Measurements from ENCODE around the gene SOBP. TPM values are rescaled to one million over a fixed set of nuclear protein-coding genes. Genes with fewer than 3 reads are reported as not detected.
A peak's percentile ranks its signal among the peaks of the same experiment; 100 is the strongest.

The SOBP gene
- total RNA-seq, 2 experiments from 2014 or later, result 0.70 to 2.0 TPM

DNA sequence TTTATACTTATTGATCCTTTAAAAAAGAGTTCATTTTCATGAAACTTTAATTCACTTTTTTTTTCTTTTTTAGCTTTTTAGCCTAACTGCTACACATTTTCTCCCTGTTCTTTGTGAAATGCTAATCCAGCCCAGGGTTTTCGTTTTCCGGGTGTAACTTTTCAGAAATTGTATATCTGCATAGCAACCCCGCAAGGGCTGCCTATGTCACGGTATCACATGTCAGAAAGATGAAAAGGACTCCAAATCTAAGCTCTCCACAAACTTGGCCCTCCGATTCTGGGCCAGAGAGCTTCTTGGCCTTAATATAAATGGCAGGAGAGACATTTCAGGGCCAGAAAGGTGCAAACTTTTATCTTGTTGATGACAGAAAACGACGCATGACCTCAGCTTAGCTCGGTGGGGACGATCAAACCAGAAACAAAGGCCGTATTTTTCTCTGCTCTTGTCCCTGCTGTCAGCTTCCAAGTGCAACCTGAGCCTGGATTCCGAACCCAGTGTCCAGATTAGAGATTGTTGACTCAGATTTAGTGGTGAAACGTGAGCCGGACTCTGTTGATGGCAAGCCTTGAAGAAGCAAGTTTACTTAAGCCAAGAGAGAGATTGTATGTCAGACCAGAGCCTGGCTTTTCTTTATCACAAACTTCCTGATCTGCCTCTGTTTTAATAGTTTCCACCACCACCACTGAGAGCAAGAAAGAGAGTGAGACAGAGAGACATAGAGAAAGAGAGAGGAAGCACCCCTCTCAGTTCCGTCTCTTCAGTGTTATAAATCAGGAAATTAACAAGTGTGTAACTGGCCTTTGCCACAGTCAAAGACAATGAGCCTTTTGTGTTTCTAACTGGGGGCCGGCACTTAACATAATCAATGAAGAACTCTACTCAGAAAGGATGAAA, 176.4 kb downstream of the SOBP start:
- Mint-ChIP-seq H3K4me1 (peaks cover 35% of the 10 kb centered on the region), H3K27ac (no peak overlapping the region), H3K4me3 (no peak overlapping the region), H3K36me3 (no peaks in the 10 kb centered on the region), H3K27me3 (peaks cover 8% of the 10 kb centered on the region), H3K9me3 (ENCODE audit: low read depth) (no peaks in the 10 kb centered on the region)
- CTCF ChIA-PET, result interaction anchor here (1.4 kb wide), 1 partner anchor 9 kb away, joined by 4 read pairs; no protein-coding TSS in a partner anchor
- ATAC-seq, result no peak
- DNase-seq, result no peak

DNA sequence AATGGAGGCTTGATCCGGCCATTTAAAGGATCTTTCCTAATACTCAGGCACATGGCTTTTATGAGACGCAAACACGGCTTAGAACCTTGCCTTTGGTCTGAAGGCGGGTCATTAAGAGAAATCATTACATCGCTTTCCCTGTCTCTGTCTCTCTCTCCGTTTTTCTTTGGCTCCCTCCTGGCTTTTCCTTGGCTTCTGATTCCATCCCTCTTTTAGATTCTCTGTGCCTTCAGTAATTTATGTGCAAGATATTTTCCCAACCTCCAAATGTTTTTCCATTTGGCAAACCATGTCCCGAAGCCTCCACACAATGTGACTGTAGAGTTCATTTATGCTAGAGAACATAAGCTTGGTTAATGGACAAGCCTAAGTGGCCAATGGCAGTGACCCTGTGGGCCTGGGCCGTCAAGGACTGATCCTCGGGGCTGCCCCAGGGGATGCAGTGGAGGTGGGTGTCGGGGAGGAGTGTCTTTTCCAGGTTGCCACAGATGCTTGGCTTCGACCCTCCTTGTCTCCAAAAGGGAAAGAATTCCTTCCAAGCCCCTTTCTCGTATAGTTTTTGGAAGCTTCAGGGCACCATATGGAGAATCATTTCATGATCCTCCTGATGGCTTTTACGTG, 177.2 kb downstream of the SOBP start:
- peaks cover 8% of the 10 kb centered on the region for H3K27me3 Mint-ChIP-seq
- H3K4me3 Mint-ChIP-seq, result no peak overlapping the region
- CTCF ChIA-PET, result interaction anchor here (0.6 to 5.3 kb wide), 3 partner anchors 11 to 378 kb away, joined by 3 to 23 read pairs (median 4); no protein-coding TSS in a partner anchor
- DNase-seq (no peak), ATAC-seq (no peak)
- H3K27ac Mint-ChIP-seq, result no peak overlapping the region
- no peaks in the 10 kb centered on the region for H3K9me3 Mint-ChIP-seq (ENCODE audit: low read depth)
- H3K4me1 Mint-ChIP-seq, result peaks cover 36% of the 10 kb centered on the region
- H3K36me3 Mint-ChIP-seq, result no peaks in the 10 kb centered on the region

DNA sequence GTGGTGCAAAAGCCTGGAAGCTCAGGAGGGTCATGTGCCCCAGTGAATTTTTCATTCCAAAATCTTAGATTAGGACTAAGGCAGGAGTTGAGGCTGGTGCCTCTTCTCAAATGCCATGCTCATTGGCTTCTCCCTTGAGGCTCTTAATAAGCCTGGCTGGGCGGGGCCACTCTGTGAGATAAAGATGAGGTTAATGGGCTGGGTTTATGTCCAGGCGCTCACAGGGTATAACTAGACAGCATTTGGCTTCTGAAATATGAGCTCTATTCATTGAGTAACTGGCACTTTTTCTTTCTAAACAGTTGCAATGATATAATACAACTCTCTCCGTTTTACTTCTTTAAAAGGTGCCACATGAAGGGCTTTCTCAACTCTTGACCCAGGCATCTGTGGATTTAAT, 177.9 kb downstream of the SOBP start:
- DNase-seq, result no peak
- Mint-ChIP-seq H3K36me3 (no peaks in the 10 kb centered on the region), H3K27me3 (peaks cover 5% of the 10 kb centered on the region), H3K27ac (no peak overlapping the region), H3K4me3 (no peak overlapping the region), H3K4me1 (peaks cover 36% of the 10 kb centered on the region), H3K9me3 (ENCODE audit: low read depth) (no peaks in the 10 kb centered on the region)
- CTCF ChIA-PET, result interaction anchor here (0.6 to 5.3 kb wide), 3 partner anchors 11 to 377 kb away, joined by 3 to 23 read pairs (median 4); no protein-coding TSS in a partner anchor
- no peak for ATAC-seq

DNA sequence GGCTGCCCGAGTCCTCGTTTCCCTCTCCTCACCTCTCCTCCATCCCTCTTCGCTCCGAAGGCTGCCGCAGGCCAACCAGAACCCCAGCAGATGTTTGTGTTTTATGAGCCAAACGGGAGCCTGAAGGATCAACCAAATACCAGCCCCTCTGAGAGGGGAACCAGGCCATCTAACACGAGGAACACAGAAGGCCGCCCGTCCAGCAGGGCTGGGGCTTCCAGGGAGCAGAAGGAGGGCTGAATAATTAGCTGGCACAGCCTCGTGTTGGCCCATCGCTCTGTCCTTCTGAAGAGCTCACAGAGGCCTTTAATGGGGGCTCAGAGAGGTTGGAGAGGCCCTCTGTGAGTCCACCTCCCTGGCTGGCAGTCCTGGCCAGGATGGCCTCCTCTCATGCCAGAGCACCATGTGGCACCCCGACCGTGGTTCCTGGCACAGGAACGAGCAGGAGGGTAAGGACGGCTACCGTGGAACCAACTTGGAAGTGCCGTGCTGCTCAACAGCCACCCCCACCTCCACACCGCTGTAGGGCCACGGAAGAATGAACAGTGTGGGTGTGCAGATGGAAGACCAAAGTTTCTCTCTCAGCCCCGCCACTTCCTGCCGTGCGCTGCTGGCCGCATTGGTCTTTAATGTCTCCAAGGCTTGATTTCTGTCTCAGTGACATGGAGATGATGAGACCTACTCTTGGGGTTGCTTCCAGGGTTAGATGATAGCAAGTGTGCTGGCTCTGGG, 179.0 kb downstream of the SOBP start:
- Mint-ChIP-seq H3K36me3 (no peaks in the 10 kb centered on the region), H3K9me3 (ENCODE audit: low read depth) (no peaks in the 10 kb centered on the region), H3K4me3 (no peak overlapping the region), H3K4me1 (peaks cover 36% of the 10 kb centered on the region), H3K27me3 (peaks cover 5% of the 10 kb centered on the region), H3K27ac (peak overlapping the region; percentile 78)
- DNase-seq, result peak; percentile 82
- peak; percentile 91 for ATAC-seq
- CTCF ChIA-PET, result interaction anchor here (1.0 to 5.3 kb wide), 5 partner anchors 9 to 179 kb away, joined by 3 to 23 read pairs (median 6); no protein-coding TSS in a partner anchor

DNA sequence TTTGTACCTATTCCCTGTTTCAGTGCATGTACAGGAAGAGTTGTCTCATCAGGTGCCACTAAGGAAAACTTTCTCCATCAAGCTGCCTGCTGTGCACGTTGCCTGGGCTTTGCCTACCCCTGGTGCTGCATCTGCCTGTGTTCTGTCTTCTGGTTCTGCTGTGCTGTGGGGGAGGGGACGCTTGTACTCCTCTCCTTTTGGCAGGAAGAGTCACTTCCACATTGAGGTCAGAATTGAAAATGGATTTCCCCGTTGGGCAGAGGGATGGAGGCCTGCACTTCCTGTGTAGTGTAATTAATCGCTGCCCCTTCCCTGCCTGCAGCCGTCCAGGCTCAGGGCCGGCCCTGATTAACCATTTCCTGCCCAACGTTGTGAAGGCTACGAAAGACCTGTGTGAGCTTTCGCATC, 180.9 kb downstream of the SOBP start:
- CTCF ChIA-PET, result interaction anchor here (0.7 to 5.3 kb wide), 10 partner anchors 11 to 546 kb away, joined by 3 to 23 read pairs (median 4); partner anchors contain the start of gene PDSS2
- ATAC-seq (no peak), DNase-seq (peak; percentile 62)
- H3K36me3 Mint-ChIP-seq, result no peaks in the 10 kb centered on the region
- peaks cover 40% of the 10 kb centered on the region for H3K4me1 Mint-ChIP-seq
- no peaks in the 10 kb centered on the region for H3K9me3 Mint-ChIP-seq (ENCODE audit: low read depth)
- H3K27ac Mint-ChIP-seq, result peak overlapping the region; percentile 13
- no peaks in the 10 kb centered on the region for H3K27me3 Mint-ChIP-seq
- H3K4me3 Mint-ChIP-seq, result no peak overlapping the region

DNA sequence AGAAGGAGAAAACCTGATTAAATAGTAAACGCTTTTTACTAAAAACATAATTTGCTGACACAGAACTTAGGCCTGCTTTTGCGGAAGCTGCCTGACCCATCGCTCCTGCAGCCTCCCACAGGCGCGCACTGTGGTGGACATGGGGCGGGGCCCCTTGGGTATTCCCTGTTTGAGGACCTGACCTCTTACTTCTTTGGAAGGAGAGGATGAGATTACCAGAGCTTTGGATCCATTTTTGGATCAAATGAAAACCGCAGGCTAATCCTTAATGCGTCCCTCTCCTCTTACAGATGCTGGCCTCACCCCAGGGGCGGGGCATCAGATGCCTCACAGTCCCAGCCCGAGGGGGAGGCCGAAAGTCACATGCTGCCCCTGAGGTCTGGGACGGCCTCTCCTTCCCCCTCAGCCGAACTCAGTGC, 183.2 kb downstream of the SOBP start:
- Mint-ChIP-seq H3K9me3 (ENCODE audit: low read depth) (no peaks in the 10 kb centered on the region), H3K4me1 (peaks cover 38% of the 10 kb centered on the region), H3K27me3 (peaks cover 2% of the 10 kb centered on the region), H3K36me3 (no peaks in the 10 kb centered on the region), H3K27ac (no peak overlapping the region), H3K4me3 (no peak overlapping the region)
- CTCF ChIA-PET, result interaction anchor here (0.7 to 4.7 kb wide), 5 partner anchors 64 to 557 kb away, joined by 3 to 43 read pairs (median 3); partner anchors contain the start of gene PDSS2
- DNase-seq, result no peak
- ATAC-seq, result no peak

DNA sequence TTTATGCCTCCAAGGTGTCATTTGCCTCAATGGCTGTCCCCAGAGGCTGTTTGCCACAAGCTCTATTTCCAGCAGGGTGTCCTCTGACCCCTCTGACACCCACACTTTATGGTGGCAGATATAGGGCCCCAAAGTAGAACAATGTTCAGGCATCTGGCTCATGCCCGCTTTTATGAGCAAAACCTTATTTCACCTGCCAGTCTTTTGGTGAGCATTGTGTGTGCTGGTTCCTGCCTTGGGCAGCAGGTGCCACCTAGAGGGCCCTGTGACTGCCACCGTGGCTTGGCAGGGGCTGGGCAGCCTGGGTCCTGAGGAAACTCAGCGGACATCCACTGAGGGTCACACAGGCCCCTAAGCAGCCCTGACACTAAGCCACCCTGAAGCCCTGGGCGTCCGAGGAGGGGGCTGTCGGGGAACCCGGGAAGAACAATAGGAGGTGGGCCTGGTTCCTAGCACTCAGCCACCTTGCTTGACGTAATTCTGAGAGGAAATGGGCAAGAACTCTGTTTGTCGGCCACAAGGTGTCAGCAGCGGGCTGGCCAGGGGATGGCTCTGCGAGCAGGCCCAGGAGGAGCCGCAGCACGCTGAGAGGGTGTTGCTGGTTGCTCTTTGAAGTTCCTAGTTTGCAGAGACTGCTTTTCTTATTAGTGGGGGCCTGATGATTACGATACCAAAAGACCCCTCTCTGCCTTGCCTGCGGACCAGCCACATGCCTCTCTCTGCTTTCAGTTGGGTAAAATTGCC, 185.2 kb downstream of the SOBP start:
- Mint-ChIP-seq H3K4me1 (peaks cover 21% of the 10 kb centered on the region), H3K4me3 (peak overlapping the region; percentile 50), H3K27me3 (peaks cover 2% of the 10 kb centered on the region), H3K27ac (peak overlapping the region; percentile 88), H3K36me3 (no peaks in the 10 kb centered on the region), H3K9me3 (ENCODE audit: low read depth) (no peaks in the 10 kb centered on the region)
- ATAC-seq (peak; percentile 99), DNase-seq (peak; percentile 93)
- CTCF ChIA-PET, result interaction anchor here (0.6 to 4.7 kb wide), 37 partner anchors 9 to 677 kb away, joined by 3 to 43 read pairs (median 4); partner anchors contain the start of genes PDSS2 and SOBP

DNA sequence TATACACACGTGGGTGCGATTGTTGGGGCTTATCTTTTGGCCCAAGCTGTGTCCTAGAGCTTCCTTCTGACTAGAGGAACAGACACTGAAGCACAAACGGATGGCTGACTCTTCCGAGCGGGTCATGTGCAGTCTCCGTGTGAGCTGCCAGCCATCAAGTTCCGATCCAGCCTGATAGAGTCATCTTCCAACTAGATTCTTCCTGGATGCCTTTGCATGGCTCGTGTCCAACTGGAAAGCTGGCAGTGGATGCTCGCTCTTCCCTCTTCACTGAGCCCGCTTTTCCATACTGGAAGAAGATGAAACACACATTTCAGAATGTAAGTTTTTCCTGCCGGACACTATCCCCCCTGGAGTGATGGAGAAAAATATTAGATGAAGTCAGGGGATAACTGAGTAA, 186.1 kb downstream of the SOBP start:
- no peaks in the 10 kb centered on the region for H3K36me3 Mint-ChIP-seq
- DNase-seq (no peak), ATAC-seq (no peak)
- CTCF ChIA-PET, result interaction anchor here (0.6 to 4.7 kb wide), 21 partner anchors 9 to 374 kb away, joined by 3 to 43 read pairs (median 4); partner anchors contain the start of gene PDSS2
- H3K27me3 Mint-ChIP-seq, result peaks cover 2% of the 10 kb centered on the region
- H3K9me3 Mint-ChIP-seq (ENCODE audit: low read depth), result no peaks in the 10 kb centered on the region
- H3K27ac Mint-ChIP-seq, result no peak overlapping the region
- peaks cover 15% of the 10 kb centered on the region for H3K4me1 Mint-ChIP-seq
- no peak overlapping the region for H3K4me3 Mint-ChIP-seq

DNA sequence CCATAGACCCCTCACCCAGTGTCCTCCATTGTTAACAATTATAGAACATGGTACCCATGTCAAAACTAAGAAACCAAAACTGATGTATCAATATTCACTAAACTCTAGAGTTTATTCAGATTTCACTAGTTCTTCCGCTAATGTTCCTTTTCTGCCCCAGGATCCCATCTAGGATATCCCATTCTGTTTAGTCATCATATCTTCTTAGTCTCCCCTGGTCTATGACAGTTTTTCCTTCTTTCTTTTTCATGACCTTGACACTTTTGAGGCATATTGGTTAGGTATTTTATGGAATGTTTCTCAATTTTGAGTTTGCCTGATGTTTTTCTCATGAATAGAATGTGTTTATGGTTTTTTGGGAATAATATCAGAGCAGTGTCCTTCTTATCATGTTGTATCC, 187.5 kb downstream of the SOBP start:
- no peak for ATAC-seq
- peaks cover 2% of the 10 kb centered on the region for H3K27me3 Mint-ChIP-seq
- CTCF ChIA-PET, result interaction anchor here (2.1 to 4.7 kb wide), 2 partner anchors 9 to 171 kb away, joined by 12 to 43 read pairs; no protein-coding TSS in a partner anchor

DNA sequence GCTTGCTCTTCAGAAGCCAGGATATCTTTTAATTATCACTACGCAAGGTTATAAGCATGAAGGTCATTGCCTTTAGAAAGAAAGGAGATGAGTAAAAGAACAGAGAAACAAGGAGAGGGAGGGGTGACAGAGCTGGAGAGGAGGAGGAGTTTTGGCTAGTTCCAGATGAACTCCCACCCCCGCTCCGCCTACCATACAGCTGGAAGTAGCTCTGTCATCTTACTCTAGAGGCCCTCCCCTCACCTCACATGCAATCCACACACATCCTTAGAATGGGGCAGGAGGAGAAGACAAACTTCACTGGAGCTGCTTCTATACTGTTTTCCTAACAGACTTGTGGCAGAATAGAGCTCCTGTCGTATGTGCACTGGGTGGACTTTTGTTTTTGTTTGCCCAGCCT, 189.5 kb downstream of the SOBP start:
- CTCF ChIA-PET, result interaction anchor here (1.3 to 3.1 kb wide), 4 partner anchors 34 to 362 kb away, joined by 3 to 16 read pairs (median 13); no protein-coding TSS in a partner anchor
- Mint-ChIP-seq H3K4me3 (no peak overlapping the region), H3K9me3 (ENCODE audit: low read depth) (no peaks in the 10 kb centered on the region), H3K27me3 (peaks cover 2% of the 10 kb centered on the region), H3K36me3 (no peaks in the 10 kb centered on the region), H3K27ac (no peak overlapping the region), H3K4me1 (peaks cover 9% of the 10 kb centered on the region)
- no peak for ATAC-seq
- DNase-seq, result no peak

More for the DNA sequence above, 187.5 kb downstream of the SOBP start:
- Mint-ChIP-seq H3K27ac (no peak overlapping the region), H3K4me1 (peaks cover 9% of the 10 kb centered on the region), H3K9me3 (ENCODE audit: low read depth) (no peaks in the 10 kb centered on the region), H3K4me3 (no peak overlapping the region), H3K36me3 (no peaks in the 10 kb centered on the region)
- no peak for DNase-seq

DNA sequence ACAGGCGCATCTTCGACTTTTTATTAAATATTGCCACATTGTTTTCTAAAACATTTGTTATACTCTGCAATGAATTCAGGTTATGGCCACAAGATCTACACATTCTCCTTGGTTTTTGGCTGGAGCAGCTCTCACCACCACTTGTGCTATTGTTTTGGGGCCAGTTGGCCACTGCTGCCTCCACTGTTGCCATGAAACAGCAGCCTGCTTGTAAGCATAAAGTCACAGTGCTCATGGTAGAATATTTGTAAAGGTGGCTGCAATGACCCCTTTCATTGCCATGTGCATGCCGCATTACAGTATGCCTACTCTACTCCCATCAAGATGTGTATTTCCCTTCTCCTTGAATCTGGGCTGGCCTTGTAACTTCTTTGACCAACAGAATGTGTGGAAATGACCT, 192.8 kb downstream of the SOBP start:
- no peak overlapping the region for H3K27ac Mint-ChIP-seq
- H3K36me3 Mint-ChIP-seq, result no peaks in the 10 kb centered on the region
- no peak overlapping the region for H3K4me3 Mint-ChIP-seq
- peaks cover 2% of the 10 kb centered on the region for H3K27me3 Mint-ChIP-seq
- DNase-seq (no peak), ATAC-seq (no peak)
- H3K4me1 Mint-ChIP-seq, result no peaks in the 10 kb centered on the region
- CTCF ChIA-PET, result no interaction called here
- H3K9me3 Mint-ChIP-seq (ENCODE audit: low read depth), result no peaks in the 10 kb centered on the region

DNA sequence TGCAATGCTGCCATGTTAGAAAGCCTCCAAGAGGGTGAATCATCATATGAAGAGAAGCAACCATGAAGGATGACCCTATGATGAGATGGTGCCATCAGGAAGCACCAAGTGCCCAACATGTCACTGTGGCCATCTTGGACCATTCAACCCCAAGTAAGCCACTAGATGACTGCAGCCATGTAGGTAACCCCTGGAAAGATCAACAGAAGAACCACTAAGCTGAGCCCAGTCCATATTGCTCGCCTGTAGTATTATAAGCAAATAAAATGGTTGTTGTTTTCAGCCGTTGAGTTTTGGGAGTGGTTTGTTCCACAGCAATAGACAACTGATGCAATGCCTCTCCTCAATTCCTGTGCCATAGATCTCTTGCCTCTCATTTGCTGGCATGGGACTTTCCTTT, 193.3 kb downstream of the SOBP start:
- Mint-ChIP-seq H3K4me3 (no peak overlapping the region), H3K36me3 (no peaks in the 10 kb centered on the region), H3K4me1 (no peaks in the 10 kb centered on the region), H3K9me3 (ENCODE audit: low read depth) (no peaks in the 10 kb centered on the region), H3K27ac (no peak overlapping the region), H3K27me3 (no peaks in the 10 kb centered on the region)
- CTCF ChIA-PET, result interaction anchor here (1.5 kb wide), 1 partner anchor 9 kb away, joined by 4 read pairs; no protein-coding TSS in a partner anchor
- no peak for ATAC-seq
- DNase-seq, result no peak
